NCI-H460 (cell line): ENCODE data around the gene DCANP1. TPM values are rescaled to one million over a fixed set of nuclear protein-coding genes. Genes with fewer than 3 reads are reported as not detected.

Experiments
- small RNA-seq, 2 experiments: library from RNA; depleted of rRNA; stranded (forward); fragments of <200 nt; gene quantifications; one replicate each; pipeline ENCODE3, GENCODE V24; 2014
- total RNA-seq: library from RNA; depleted of rRNA; stranded (reverse); fragments of >200 nt; shearing (Covaris generic); gene quantifications from 2 replicates; pipeline ENCODE4 v1.2.3, GENCODE V29; 2014; rRNA removed

DCANP1 gene
- total RNA-seq, 1 experiment from 2014 or later: not detected

Small RNA genes within 50 kb of the gene (small RNA-seq; reads per million reads assigned to genes)
- 0 reads per million in 2 experiments for gene DCANP1

Other genes starting within 250 kb of the DCANP1 start
- gene MACROH2A1, start 48.1 kb downstream of the DCANP1 start, total RNA-seq: 170 and 177 TPM in 2 replicates
- gene TIFAB, start 5.0 kb upstream of the DCANP1 start, total RNA-seq: not detected in 2 replicates
- not detected in 2 replicates for gene NEUROG1, start 88.6 kb upstream of the DCANP1 start, total RNA-seq
- gene CXCL14, start 131.6 kb upstream of the DCANP1 start, total RNA-seq: 0.12 and 0.26 TPM in 2 replicates